ENCODE results near the gene NCK2. TPM values are rescaled to one million over a fixed set of nuclear protein-coding genes. Genes with fewer than 3 reads are reported as not detected.
A peak's percentile ranks its signal among the peaks of the same experiment; 100 is the strongest.

NCK2 gene
- total RNA-seq, 1 donor from 2014 or later = 35.8 TPM

DNA sequence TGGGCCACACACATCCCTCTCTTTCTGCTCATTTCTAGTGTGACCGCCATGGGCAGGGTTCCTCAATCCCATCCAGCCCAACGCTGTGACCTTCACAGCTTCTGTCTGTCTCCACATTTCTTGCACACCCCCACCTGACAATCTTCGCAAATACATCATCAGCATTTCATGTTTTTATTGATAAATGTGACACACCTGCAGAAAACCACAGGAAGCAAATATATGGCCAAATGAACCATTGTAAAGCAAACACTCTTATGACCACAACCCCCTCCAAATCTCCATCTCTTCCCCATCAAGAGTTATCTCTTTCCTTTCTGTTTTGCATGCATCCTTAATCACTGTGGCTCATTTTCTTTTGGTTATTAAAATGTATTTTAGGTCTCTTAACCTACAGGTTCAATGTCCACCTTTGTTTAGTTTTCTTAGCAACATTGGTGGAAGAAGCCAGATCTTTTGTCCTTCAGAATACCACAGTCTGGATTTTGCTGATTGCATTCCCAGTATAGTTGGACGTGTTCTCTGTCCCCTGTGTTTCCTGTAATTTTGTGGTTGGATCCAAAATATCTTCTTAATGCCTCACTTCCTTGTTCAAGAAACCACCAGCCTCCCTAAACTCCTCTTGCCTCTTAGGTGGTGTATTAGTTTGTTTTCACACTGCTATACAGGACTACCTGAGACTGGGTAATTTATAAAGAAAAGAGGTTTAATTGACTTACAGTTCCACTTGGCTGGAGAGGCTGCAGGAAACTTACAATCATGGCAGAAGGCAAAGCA is 9.8 kb upstream of the NCK2 start:
- DNase-seq (ENCODE audit: low read depth in 2 of 2) = no peak

DNA sequence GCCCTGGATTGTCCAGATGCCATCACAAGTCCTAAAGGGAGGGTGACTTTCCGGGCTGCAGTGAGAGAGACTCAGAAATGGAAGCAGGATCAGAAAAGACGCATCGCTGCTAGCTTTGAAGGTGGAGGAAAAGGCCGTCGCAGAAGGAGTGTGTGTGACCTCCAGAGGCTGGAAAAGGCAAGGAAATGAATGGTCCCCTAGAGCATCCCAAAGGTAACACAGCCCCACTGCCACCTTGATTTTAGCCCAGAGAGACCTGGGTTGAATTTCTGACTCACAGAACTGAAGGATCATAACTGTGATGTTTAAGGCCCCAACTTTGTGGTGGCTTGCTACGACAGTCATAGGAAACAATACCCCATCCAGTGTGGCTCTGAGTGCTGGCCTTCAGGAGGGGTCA is 8.6 kb upstream of the NCK2 start:
- DNase-seq (ENCODE audit: low read depth in 2 of 2) = no peak

DNA sequence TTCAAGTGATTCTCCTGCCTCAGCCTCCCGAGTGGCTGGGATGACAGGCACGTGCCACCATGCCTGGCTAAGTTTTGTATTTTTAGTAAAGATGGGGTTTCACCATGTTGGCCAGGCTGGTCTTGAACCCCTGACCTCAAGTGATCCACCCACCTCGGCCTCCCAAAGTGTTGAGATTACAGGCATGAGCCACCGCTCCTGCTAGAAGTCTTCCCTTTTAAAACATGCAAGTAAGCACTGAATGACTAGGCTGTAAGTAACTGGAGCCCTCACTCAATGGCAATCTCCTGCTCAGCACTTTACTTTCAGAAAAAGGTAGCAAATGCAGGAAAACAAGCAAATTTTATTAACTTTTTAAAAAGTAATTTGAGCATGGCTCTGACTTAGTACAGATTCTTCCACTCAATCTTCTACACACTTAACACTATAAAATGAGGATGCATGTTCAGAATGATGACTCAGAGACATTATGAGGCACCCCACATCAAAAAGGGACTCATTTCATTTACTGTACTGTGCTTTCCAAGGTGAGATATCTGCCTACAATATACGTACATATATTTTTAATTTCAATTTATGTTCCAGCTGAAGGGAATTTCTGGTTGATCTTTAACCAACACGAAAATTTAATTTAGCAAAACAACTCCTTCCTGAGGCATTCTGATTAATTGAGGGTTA is 6.6 kb upstream of the NCK2 start:
- DNase-seq (ENCODE audit: low read depth in 2 of 2) = no peak

DNA sequence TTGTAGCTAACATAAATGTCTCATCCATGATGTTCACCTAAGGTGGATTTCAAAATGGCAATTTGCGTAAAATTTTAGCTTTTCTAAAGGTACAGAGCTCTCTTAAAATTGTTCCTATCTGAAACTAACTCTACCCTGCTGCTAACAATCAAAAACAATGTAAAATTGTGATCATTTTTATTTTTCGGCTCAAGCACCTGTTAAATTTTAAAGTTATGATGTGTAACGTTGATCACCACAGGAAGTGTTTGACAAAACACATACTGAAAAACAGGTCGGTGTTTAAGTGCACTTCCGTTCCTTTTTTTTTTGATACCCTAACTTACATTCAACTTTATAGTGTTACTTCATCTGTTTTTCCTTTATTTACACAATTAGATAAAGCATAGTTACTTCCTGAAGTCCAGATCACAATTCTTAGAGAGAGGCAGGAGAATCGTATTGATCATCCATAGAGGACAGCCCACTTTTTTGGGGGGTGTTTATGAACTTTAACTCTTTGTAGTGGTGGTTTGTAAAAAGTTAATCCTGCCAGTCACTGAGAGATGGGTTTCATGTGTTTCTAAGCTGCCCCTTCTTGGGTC is 6.0 kb upstream of the NCK2 start:
- no peak for DNase-seq (ENCODE audit: low read depth in 2 of 2)

GRCh38 chr2:105739426-105739825 is 5.3 kb upstream of the NCK2 start:
- DNase-seq (ENCODE audit: low read depth in 2 of 2) = no peak

DNA sequence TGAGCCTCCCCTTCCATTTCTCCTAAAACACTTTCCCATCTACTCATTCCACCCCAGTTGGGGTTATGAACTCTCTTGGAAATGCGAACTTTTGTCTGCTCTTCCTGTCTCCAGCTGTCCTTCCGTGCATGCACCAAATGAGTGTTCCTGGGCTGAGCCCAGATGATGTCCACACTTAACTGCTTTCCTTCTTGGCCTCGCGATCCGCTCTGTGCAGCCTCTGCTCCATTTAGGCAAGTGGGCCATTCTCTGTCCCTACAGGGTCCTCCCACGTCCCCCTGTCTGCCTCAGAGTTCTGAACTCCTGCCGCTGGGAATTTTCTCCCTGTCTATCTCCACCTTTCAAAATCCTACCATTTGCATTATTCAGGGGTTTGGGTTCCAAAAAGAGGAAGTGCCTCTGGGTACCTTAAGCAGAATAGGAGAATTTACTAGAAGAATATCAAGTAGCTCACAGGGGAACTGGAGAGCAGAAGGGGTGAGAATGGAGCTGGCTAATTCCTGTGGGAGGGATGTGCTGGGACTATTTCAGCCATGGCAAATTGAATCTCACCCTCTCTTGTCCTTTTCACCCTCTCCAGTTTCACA is 4.7 kb upstream of the NCK2 start:
- DNase-seq (ENCODE audit: low read depth in 2 of 2) = no peak

- no peak for DNase-seq (ENCODE audit: low read depth in 2 of 2)
These were observed 3.5 kb upstream of the NCK2 start for GRCh38 chr2:105741174-105741573.

DNA sequence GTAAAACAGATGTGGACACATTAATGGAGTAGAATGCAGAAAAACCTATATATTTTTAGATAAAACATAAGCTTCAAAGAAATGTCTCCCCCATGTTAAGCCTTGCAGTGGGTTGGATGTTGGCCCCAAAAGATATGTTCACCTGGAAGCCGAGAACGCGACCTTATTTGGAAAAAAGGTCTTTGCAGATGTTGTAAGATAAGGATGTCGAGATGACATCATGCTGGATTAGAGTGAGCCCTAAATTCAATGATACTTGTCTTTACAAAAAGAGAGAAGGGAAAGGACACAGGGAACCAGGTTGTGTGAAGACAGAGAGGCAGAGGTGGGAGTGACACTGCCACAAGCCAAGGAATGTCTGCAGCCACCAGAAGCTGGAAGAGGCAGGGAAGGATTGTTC is 3.1 kb upstream of the NCK2 start:
- no peak for DNase-seq (ENCODE audit: low read depth in 2 of 2)

- peak in 1 of 2 donors; percentile 63 for DNase-seq (ENCODE audit: low read depth in 2 of 2)
These were observed 412 bp upstream of the NCK2 start for GRCh38 chr2:105744091-105744908.

GRCh38 chr2:105746177-105747080 is 1.7 kb downstream of the NCK2 start:
- no peak for DNase-seq (ENCODE audit: low read depth in 2 of 2)

DNA sequence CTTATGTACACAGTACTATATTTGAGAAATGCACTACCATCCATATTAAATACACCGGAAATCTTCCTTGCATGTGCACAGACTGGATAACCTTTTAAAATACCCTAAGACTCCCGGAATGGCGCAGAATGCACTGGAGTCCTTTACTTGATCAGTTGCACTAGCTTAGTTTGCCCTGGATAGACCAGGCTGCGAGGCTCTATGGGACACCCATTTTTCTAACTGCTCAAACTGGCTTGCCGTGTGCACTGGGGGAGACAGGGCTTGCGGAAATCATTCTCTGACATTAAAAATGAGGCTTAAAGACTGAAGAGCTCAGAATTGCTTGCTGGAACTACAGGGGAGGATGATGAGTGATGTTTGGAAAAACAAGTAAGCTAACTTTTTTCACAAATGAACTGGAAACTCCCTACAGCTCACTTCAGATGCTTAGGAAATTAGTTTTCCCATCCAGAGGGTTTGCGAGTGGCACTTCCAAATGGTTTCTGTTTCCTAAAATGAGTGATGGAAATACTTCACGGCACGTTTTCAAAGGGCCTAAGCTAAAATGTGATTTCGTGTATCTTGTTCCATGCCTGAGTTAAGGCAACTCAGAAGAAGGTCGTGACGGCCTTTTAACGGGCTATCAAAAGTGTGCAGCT is 2.7 kb downstream of the NCK2 start:
- DNase-seq (ENCODE audit: low read depth in 2 of 2) = peak; percentile 26 to 34

DNA sequence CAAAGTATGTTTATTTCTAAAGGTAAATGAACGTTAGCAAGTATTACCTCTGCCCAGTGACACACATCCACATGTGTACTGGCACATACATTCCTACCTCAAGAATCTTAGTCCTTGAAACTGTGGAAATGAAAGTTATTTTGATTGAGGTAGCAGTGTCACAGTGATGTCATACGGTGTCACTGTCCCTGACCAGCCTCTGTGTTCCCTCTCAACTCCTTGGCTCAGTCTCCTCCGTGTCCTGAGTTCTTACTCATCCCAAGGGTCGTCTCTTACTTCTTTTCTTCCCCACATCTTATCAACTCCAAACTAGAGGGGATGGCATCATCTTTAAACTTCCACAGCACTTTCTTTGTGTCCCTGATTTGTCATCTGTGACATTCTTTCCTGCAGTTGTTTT is 3.3 kb downstream of the NCK2 start:
- no peak for DNase-seq (ENCODE audit: low read depth in 2 of 2)

- peak in 1 of 2 donors; percentile 33 for DNase-seq (ENCODE audit: low read depth in 2 of 2)
These were observed 3.9 kb downstream of the NCK2 start for GRCh38 chr2:105748566-105748965.

DNA sequence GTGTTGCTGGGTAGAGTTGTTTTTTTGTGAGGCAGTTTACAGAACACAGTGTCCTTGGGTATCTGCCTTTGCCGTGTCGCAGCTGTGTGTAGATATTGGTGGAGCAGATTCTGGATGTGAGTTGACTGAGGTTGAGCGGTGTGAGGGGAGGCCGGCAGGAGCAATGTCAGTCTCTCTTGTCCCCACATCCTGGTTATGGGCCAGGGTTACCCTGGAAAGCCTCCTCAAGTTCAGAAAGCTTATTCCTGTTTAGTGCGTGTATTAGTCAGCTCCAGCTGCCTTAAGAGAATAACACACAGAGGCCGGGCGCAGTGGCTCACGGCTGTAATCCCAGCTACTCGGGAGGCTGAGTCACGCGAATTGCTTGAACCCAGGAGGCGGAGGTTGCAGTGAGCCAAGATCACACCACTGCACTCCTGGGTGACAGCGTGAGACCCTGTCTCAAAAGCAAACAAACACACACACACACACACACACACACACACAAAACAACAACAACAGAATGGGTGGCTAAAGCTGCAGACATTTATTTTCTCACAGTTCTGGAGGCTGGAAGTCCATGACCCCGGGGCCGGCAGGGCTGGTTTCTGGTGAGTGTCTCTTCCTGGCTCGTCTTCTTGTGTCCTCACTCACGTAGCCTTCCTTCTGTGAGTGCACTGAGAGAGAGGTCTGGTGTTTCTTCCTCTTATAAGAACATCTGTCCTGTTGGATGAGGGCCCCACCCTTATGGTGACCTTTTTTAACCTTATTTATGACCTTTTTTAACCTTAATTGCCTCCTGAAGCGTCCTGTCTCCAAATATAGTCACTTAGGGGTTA is 5.1 kb downstream of the NCK2 start:
- peak in 1 of 2 donors; percentile 20 for DNase-seq (ENCODE audit: low read depth in 2 of 2)

- DNase-seq (ENCODE audit: low read depth in 2 of 2) = no peak
These were observed 6.0 kb downstream of the NCK2 start for GRCh38 chr2:105750735-105751134.

- no peak for DNase-seq (ENCODE audit: low read depth in 2 of 2)
These were observed 6.6 kb downstream of the NCK2 start for GRCh38 chr2:105751272-105751671.

- DNase-seq (ENCODE audit: low read depth in 2 of 2) = no peak
These were observed 8.1 kb downstream of the NCK2 start for GRCh38 chr2:105752691-105753358.

DNA sequence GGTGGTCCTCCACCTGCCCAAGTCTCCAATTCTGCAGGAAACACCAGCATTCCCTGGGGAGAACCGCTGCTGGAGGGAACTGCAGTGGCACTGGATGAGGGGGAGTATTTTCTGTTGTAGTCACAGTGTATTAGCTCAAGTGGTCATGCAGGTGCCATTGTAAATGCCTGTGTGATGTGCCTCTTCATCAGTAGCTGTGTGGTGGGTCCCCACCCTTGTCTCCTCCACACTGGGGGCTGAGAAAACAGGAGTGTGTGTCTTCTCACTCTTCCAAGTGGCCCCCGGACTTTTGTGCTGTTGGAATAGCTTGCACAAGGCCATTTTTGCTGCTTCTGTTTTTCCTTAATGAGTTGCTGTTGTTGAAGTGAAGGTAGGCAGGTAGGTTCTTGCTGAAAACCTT is 8.7 kb downstream of the NCK2 start:
- no peak for DNase-seq (ENCODE audit: low read depth in 2 of 2)

GRCh38 chr2:105754011-105754410 is 9.3 kb downstream of the NCK2 start:
- DNase-seq (ENCODE audit: low read depth in 2 of 2) = no peak
